SK-N-SH (cell line): Measurements from ENCODE around the gene SCEL.

Experiments used
- EP300 ChIP-seq, 2 experiments: IDR thresholded peaks; 2 replicates each; pipeline versions ENCODE4 v1.4.0 to v1.6.1; 2012; ENCODE audit warnings: borderline replicate concordance in 1 of 2, low read depth in 1 of 2, low read length in 1 of 2
- GABPA ChIP-seq: IDR thresholded peaks from 2 replicates; pipeline ENCODE4 v1.4.0; 2012; ENCODE audit warnings: low read depth, mild to moderate bottlenecking
- JUND ChIP-seq: IDR thresholded peaks from 2 replicates; pipeline ENCODE4 v1.4.0; 2012
- NRF1 ChIP-seq: IDR thresholded peaks from 2 replicates; pipeline ENCODE4 v1.6.1; 2012; ENCODE audit warnings: low read depth, mild to moderate bottlenecking, low read length
- POLR2AphosphoS5 ChIP-seq: IDR thresholded peaks from 2 replicates; pipeline ENCODE4 v1.6.1; 2012; ENCODE audit warnings: low read depth, low read length
- RAD21 ChIP-seq: IDR thresholded peaks from 2 replicates; pipeline ENCODE4 v1.6.1; 2012; ENCODE audit warnings: mild to moderate bottlenecking, low read length
- SIN3A ChIP-seq: IDR thresholded peaks from 2 replicates; pipeline ENCODE4 v1.6.1; 2012; ENCODE audit warnings: low read depth, mild to moderate bottlenecking, low read length, moderate library complexity, borderline replicate concordance
- TEAD4 ChIP-seq: IDR thresholded peaks from 2 replicates; pipeline ENCODE4 v1.4.0; 2012; ENCODE audit warnings: mild to moderate bottlenecking, borderline replicate concordance; ENCODE audit not compliant: insufficient read depth
- YY1 ChIP-seq: IDR thresholded peaks from 2 replicates; pipeline ENCODE4 v1.4.0; 2012; ENCODE audit warnings: low read depth, mild to moderate bottlenecking
- ZBTB33 ChIP-seq: IDR thresholded peaks from 2 replicates; pipeline ENCODE4 v1.4.0; 2012; ENCODE audit warnings: low read depth, borderline replicate concordance
- TF ChIP-seq, protein P1 (sequence below): fragments of 200-600 bp; sonication (generic); IDR thresholded peaks from 2 replicates; pipeline ENCODE4 v1.6.1; 2017; ENCODE audit warnings: antibody characterized with exemption, mild to moderate bottlenecking, moderate library complexity

DNA sequence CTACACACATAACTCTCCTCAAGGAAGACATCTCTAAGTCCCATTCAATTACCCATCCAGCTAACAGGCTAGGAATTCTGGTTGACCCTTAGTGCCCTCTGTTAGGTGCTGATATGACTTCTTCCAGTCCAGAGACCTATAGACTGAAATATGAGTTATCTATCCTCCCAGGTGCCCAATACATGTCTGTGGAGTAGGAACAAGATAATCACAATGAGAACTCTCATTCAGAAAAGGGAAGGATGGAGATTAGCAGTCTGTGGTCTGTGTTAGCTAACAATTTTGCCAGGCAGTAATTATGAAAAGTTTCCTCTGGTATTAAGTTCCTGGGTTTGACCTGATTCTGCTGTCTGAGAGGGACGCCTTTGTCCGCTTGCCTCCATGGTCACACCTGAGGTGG, 117.8 kb downstream of the SCEL start:
- TF ChIP-seq JUND (no peak), SIN3A (no peak), POLR2AphosphoS5 (no peak), NRF1 (no peak), TEAD4 (no peak), ZBTB33 (no peak), YY1 (no peak), EP300 (IDR thresholded peaks at IDR 0.05; ENCODE audit: borderline replicate concordance in 1 of 2, low read depth in 1 of 2, low read length in 1 of 2) (no peak), RAD21 (no peak), GABPA (no peak)
- TF ChIP-seq, protein P1, sequence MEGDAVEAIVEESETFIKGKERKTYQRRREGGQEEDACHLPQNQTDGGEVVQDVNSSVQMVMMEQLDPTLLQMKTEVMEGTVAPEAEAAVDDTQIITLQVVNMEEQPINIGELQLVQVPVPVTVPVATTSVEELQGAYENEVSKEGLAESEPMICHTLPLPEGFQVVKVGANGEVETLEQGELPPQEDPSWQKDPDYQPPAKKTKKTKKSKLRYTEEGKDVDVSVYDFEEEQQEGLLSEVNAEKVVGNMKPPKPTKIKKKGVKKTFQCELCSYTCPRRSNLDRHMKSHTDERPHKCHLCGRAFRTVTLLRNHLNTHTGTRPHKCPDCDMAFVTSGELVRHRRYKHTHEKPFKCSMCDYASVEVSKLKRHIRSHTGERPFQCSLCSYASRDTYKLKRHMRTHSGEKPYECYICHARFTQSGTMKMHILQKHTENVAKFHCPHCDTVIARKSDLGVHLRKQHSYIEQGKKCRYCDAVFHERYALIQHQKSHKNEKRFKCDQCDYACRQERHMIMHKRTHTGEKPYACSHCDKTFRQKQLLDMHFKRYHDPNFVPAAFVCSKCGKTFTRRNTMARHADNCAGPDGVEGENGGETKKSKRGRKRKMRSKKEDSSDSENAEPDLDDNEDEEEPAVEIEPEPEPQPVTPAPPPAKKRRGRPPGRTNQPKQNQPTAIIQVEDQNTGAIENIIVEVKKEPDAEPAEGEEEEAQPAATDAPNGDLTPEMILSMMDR = no peak
